NT2/D1 (cell line): Measurements from ENCODE around the gene CSF2RB.

Experiments
- YY1 ChIP-seq: IDR thresholded peaks from 2 replicates; pipeline ENCODE4 v1.6.1; 2011; ENCODE audit not compliant: insufficient read length, insufficient read depth
- ZNF274 ChIP-seq: IDR thresholded peaks from 2 replicates; pipeline ENCODE4 v1.6.1; 2011; ENCODE audit warnings: mild to moderate bottlenecking, low read depth, low read length

GRCh38 chr22:36891646-36892045, 21.8 kb upstream of the CSF2RB start:
- TF ChIP-seq YY1 (no peak), ZNF274 (no peak)
